Amniotic epithelial cell (primary cell): ENCODE data around the gene ZNF691.
"Not testable (repeated sequence)": the region's sequence is repeated elsewhere in the genome, so short reads cannot be mapped to it uniquely, and the experiment has no call there.

ENCODE experiments used
- DNase-seq: peaks from one replicate; pipeline ENCODE4 v3.0.0-alpha.2; 2010; ENCODE audit warnings: low read depth

ZNF691 gene, protein sequence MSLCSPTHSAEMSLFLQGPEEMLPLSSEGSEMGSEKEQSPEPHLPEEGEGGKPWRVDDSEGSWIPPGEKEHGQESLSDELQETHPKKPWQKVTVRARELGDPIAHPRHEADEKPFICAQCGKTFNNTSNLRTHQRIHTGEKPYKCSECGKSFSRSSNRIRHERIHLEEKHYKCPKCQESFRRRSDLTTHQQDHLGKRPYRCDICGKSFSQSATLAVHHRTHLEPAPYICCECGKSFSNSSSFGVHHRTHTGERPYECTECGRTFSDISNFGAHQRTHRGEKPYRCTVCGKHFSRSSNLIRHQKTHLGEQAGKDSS

DNA sequence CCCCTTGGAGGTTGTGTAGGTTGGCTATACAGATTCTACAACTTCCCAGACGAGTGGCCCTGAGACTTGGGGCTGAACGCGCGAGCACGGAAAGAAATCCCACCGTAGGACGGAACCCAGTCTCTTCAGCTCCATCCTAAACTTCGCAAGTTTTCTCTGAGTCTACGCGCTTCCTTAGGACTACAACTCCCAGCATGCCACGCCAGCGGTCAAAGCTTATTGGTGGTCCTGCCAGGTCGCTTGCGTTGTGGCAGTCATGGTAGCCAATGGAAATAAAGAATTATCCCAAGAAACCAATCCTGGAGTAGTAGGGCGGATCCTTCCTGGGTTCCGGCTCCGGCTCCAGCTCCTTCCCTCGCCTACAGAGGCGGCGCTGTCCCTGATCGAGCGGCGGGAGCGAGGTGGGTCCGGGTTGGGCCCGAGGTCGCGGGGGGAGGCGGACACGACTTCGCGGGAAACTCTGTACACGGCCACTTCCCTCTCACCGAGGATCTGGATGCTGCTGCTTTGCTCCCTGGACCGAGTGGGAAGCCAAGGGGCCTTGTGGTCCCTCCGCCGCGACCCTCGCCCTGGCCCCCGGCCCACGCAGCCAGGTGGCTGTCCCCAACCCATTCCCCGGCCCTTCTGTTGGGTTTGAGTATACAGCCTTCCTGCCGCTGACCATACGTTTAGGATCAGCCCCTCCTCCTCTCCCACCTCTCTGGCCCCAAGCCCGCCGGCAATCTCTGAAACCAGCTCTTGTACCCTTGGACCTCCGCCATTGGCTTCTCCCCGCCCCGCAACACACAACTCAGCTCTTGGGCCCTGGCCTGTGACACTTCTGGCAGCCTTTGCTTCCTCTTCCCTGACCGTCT, at the start of gene ZNF691:
Gene ZNF691 (plus strand): TSS at position 357 of the 854 bp plus-strand sequence. CDS start 3,046 bp downstream, outside the sequence.
- DNase-seq = peak; percentile 97

DNA sequence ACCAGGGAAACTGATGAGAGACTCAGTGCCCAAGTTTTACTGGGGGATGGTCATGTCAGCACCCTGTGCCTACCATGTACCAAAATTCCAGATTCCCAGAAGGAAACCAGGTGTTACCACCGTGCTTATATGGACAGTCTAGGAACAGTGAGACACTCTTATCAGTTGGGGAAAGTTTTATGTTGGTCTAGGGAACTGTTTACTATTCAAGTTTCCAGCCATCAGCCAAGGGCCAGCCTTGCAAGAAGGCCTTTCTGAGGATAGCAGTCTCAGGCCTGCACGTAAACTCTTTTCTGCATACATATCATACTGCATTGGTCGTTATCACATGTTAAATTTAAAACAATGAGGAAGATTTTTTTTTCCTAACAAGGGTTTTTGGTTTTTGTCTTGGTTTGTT, 49.0 kb upstream of the ZNF691 start:
- DNase-seq = no peak

DNA sequence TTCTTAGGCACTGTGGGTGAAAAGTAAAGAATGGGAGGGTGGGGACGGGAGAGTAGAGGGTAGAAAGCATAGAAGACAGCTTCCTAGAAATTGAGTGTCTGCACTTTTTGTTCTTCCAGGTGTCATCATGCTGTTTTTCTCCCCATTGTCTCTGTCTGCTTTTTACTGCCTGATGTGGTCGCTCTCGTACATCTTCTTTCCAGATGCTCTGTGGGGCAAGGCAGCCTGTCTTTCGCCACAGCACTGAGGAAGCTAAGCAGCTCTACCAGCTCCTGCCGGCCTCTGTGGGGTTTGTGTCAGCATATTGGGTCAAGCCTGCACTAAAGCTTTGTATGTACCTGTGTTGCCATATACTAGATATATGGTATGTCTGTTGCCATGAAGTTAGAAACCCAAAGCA, 48.4 kb upstream of the ZNF691 start:
- no peak for DNase-seq

DNA sequence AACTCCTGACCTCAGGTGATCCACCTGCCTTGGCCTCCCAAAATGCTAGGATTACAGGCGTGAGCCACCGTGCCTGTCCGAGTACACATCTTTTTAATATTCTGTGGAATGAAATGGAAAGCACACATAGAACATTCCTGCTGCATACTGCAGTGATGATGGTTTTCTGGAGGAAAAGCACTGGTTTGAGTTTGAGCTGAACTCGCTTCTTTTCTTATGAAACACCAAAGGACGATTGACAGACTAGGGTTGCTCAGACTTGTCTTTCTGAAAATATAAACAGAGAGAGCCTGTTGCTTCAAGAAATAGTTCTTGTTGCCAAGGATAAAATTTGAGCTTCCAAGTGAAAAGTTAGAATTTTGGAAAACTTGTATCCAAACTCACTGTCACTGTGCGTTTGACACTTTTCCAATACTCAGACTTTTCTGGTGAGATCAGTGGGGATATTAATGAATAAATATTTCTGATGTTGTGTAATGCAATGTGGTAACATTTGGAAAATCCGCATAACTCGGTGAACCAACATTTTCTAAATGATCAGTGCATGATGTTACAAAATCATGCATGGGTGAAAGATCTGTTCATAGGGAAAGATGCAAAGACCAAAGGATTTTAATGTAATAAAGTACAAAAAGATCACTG, 44.5 kb upstream of the ZNF691 start:
- no peak for DNase-seq

DNA sequence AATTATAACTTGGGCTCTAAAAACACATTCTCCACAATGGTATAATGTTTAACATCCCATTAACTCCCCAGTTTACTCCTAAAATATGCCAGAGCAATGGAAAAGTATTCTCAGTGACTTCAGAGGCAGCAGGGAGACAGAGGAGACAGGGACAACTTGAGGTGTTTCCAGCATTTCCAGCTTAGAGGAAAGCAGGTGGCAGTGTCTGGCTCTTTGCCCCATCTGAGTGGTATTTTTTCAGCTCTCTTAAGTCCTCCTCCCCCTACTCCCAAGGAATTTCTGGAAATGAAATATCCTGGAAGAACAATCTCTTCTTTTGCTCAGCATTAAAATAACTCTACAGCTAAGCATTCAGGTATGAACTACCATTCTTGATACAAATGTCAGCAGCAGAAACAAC, 40.2 kb upstream of the ZNF691 start:
- DNase-seq = no peak

DNA sequence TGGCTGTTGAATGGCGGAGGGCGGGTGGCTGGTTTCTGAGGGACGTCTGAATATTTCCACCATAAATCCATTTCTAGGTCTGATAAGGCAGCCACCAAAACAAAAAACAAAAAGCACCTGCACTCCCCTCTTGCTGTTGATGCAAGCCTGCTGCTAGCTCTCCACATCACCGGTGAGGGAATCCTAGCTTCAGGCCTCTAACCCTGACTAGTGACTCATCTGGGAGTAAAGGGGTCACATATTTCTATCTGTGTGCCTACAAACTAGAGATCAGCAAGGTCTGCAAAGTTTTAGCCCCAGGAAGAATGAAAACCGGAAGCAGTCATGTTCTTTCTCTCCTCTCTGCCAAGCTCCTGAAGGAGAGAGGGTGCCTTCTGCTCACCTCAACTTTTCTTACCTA, 39.8 kb upstream of the ZNF691 start:
- no peak for DNase-seq

DNA sequence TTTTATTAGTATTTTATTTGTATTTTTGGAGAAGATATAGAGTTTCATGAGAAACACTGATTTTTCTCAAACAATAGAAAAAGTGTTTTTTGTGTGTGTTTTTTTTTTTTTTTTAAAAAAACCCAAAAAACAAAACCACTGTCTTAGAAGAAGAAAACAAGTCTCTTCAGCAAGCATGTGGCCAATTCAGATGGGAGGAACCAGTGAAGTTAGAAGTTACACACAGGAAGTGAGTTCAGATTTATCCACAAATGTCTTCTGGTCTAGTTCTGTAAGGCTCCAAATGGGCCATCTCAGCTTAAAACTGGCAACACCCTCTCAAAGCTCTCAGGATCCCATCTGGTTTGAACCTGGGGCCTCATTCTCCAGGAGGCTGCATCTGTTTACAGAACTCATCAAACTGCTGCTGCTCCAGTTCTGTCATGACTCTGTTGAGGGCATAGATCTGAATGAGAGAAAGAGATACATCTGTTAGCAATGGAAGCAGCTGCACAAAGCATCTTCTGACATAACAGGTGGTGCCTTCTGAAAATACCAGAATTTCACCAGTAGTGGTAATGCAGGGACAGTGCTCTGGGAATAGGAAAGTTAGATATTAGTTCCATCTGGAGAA, 39.3 kb upstream of the ZNF691 start:
- no peak for DNase-seq

DNA sequence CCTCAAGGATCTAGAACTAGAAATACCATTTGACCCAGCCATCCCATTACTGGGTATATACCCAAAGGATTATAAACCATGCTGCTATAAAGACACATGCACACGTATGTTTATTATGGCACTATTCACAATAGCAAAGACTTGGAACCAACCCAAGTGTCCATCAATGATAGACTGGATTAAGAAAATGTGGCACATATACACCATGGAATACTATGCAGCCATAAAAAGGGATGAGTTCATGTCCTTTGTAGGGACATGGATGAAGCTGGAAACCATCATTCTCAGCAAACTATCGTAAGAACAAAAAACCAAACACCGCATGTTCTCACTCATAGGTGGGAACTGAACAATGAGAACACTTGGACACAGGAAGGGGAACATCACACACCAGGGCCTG, 31.6 kb upstream of the ZNF691 start:
- DNase-seq = not testable (repeated sequence)

DNA sequence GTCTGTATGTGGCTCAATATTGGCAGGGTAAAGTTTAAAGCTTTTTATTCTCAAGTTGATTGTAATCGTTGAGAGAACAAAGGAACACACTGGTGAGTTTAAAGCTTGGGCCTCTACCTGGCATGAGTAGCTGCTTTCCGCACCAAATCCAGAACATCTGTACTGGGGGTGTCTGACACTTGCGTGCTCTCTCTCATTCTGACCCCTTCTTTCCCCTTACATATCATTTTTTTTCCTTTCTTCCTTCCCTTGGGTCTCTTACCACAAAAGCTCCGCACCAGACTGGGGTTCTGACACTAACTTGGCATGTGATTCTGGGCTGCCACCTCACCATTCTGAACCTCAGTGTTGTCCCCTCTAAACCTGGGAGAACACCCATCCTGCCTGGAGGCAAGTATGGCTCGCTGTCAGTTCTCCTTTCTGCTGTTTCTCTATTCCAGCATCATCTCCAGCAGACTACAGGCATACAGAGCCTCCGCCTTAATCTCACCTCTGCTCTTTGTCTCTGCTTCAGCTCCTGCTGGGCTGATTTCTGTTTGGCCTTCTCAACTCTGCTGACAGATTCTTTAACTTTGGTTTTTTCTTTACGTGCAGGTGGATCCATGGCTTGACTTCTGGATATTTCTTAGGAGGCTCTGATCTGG, 30.4 kb upstream of the ZNF691 start:
- DNase-seq = peak; percentile 26

DNA sequence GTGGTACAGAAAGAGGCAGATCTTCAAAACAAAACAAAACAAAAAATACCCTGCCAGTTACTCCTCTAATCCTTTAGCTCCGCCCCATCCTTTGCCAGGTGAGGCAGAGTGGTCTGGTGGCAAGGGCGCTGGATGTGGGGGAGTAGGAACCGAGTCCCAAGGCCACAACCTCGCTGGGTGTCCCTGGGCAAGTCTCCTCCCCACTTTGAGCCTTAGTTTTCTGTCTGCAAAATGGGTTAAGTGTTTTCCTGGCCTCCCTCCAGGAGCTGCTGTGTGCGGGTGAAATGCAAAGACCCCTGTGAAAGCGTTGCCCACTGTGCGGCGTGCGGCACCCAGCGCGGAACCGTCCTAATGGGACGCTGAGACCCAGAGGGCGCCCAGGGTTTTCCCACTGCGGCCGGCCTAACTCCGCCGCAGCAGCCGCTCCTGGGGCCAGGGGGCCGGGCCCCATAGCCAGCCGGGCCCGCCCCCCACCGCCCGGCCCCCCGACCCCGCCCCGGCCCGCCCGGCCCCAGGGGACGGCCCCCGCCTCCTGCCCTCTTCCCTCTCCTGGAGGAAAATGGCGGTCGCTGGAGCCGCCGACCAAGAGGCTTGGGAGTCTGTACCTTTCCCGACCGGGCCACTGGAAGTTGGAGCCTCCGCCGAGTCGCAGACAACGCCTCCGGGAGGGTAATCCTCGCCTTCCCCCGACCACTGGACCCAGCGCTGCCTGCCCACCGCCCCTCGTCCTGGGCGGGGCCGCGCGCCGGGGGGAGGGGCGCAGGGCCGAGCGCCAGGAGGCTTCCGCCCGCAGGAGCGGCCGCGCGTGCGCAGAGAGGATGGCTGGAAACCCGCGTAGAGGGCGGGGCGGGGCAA, 29.6 kb upstream of the ZNF691 start, which contains the start of the genes ERMAP and SVBP:
Gene ERMAP (plus strand): TSS at position 538 of the 855 bp plus-strand sequence. CDS start 13,327 bp downstream, outside the sequence.
Gene SVBP (minus strand): TSS at position 813 of the 855 bp plus-strand sequence. CDS start 853 bp downstream, outside the sequence.
- DNase-seq = peak; percentile 62

DNA sequence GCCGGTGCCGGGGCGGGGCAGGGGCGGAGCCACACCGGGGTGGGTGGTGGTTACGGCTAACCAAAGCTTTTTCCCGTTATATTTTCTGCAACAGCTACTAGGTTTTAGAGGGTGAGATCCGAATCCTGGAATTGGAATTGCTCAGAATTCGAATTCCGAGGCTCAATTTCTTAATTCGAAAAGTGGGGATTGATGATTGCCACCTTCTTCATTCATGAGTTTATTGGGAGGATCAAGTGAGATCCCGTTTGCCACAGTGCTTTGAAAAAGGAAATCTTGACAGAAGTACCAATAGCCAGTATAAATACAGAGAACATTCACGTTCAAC, 29.0 kb upstream of the ZNF691 start:
- no peak for DNase-seq

DNA sequence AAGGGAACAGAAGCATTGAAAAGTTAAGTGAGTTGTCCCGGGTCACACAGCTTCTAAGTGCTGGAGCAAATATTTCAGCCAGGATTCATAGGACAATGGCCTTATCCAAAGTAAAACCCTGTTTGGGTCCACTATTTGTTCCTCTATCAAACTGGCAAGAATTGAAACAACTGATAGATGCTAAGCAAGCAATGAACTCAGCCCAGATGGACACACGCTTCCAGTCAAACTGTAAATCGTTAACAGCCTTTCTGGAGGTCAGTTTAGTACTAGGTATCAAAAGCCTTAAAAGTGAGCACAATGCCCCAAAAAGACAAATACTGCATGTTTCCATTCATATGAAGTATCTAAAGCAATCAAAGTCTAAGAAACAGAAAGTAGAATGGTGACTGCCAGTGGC, 28.4 kb upstream of the ZNF691 start:
- no peak for DNase-seq

DNA sequence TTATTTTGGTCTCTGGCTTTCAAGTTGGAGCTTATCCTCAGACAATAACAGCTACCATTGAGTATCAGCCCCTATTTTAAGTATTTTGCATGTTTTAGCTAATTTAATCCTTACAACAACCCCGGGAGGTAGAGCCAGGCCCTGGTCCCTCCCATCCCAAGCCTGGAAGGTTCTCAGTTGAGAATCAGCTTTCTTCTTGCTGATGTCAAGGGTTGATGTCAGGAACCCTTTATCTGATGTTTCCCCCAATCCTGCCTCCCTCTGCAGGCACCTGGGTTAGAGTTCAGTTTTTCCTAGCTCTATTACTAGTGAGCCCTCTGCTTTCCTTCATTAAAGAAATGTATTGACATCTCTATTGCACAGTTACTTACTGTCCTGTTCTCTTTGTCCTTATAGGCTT, 25.6 kb upstream of the ZNF691 start:
- DNase-seq = no peak

DNA sequence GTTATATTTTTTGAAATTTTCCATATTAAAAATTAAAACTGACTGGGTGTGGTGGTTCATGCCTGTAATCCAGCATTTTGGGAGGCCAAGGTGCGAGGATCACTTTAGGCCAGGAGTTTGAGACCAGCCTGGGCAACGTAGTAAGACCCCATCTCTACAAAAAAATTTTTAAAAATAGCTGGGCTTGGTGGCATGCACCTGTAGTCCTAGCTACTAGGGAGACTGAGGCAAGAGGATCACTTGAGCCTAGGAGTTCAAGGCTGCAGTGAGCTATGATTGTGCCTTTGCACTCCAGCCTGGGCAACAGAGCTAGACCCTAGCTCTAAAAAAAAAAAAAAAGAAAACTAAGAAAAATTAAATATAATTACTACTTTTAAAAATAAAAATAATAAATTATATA, 24.7 kb upstream of the ZNF691 start:
- DNase-seq = no peak

DNA sequence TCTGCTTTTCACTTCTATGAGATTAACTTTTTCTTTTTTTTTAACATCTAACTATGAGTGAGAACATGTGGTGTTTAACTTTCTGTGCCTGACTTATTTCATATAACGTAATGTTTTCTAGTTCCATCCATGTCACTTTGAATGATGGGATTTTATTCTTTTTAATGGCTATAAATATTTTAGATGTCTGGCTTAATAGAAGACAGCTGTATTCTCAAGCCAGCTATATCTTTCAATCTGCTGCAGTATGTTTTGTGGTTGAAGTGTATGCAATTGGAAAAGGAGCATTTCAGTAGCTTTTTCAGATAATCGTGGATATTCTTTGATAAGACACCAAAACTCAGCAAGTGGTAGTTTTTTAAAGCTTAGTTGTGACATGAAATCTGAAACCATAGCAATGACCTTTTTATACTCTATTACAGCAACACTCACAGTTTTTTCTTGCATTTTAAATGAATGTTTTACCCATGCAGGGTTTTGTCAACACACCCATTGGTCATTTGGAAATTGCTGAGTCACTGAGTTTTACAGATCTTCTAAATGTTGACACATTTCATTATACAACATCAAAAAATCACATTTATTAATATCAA, 23.5 kb upstream of the ZNF691 start:
- DNase-seq = peak; percentile 36

DNA sequence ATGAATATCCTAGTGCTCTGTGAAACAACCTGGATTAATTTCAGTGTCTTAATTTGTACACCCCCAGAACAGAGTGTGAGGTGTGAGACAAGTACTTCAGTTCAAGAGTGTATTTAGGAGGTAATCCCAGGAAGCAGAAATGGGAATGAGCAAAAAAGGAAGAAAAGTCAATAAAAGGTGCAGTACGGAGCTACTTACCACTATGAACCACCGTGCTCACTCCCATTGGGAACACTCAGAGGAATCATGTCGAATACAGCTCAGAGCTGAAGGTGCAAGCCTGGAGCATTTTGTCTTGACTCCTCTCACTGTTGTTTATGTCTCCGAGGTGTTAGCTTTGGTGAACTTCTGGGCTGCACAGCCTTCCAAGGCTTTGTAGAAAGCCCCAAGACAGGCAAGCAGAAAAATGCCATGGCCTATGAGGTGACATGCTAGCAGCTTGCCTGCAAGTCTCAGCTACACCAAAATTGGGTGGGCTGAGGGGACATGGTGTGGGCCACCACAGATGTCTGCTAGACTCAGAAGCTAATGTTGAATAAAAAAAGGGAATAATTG, 21.9 kb upstream of the ZNF691 start:
- no peak for DNase-seq

DNA sequence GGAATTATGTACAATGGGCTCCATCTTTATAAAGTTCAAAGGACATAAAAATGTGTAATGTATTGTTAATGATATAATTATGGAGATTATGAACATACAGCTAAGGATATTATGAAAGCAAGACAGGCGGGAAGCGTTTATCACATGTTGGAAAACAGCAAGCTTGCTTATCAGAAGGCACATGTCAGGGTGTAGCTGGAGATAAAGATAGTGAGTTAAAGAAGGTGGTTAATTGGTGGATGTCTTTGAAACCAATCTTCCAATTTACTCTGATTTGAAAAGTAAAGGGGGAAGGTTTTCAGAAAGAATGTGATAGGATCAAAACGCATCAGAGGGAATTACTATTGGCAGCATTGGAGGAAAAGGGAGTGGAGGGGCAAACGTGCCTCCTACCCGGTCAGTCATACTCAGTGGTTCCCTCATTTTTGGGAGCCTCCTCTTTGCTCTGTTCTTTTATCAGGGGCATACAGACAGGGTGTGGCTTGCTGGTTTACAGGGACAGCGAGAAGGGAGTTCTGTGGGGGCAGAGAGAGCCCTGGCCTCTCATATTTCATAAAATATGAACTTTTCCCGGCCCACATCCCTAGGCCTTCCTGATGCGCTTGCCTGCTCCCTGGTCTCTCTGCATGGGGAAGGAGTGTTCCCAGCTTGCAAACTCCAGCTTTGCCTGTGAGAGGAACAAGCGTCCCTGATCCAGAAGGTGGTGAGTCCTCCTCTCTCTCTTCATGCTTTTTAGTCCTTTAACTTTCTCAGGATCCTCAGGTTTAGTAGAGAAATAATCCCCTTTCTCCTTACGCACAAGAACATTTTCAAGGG, 21.2 kb upstream of the ZNF691 start:
- no peak for DNase-seq

DNA sequence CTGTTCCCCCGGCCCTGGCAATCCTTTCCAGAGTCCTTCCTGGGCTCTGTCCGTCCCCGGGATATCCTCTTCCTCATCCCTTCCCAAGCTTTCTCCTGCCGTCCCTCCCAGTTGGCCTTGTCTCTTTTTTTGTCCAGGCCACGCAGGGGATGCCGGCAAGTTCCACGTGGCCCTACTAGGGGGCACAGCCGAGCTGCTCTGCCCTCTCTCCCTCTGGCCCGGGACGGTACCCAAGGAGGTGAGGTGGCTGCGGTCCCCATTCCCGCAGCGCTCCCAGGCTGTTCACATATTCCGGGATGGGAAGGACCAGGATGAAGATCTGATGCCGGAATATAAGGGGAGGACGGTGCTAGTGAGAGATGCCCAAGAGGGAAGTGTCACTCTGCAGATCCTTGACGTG, 15.8 kb upstream of the ZNF691 start:
- DNase-seq = no peak

DNA sequence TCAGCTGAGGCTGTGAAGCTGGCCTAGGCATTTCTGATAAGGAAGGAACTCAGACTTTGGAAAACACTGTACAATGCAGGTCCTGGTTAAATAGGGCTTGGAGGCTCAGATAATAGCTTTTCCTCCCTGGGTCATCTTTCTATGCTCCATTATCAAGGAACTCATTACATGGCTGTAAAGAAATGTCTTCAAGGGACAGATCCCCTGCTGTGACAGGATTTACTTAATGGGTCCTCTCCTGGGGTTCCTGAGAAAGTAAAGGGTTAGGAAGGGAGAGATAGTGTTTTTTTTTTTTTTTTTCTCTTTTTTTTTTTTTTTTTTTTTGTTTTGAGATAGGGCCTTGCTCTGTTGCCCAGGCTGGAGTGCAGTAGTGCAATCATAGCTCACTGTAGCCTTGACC, 15.1 kb upstream of the ZNF691 start:
- no peak for DNase-seq
